CD14-positive monocyte (primary cell): ENCODE measurements around the gene TPK1. TPM values are rescaled to one million over a fixed set of nuclear protein-coding genes. Genes with fewer than 3 reads are reported as not detected.

ENCODE experiments used
- DNase-seq, 3 donors: peaks; one replicate each; pipeline ENCODE4 v3.0.0-alpha.2; 2011 to 2022
- H2AFZ ChIP-seq: 2 replicates; pipeline ENCODE4 v1.6.0; 2012; ENCODE audit warnings: mild to moderate bottlenecking, low read depth, low read length, inconsistent platforms; ENCODE audit not compliant: insufficient read depth, poor library complexity, severe bottlenecking
- H3K27ac ChIP-seq, 2 donors: 1 replicate in 1 of 2; 2 replicates in 1 of 2; pipeline ENCODE4 v1.5.1; 2012 to 2013; ENCODE audit warnings: low read length in 2 of 2, control low read depth in 1 of 2, inconsistent platforms in 1 of 2, low read depth in 1 of 2, mild to moderate bottlenecking in 1 of 2
- H3K27me3 ChIP-seq, 2 donors: one replicate each; pipeline versions ENCODE4 v1.6.0 to v1.6.1; 2011 to 2013; ENCODE audit warnings: low read length in 2 of 2; ENCODE audit not compliant: control insufficient read depth in 2 of 2, insufficient read depth in 2 of 2
- H3K36me3 ChIP-seq, 2 donors: replicated peaks in 1 of 2; 1 replicate in 1 of 2; 2 replicates in 1 of 2; pipeline versions ENCODE4 v1.5.1 to v1.6.1; 2012 to 2013; ENCODE audit warnings: low read length in 2 of 2, control low read depth in 1 of 2, inconsistent platforms in 1 of 2, mild to moderate bottlenecking in 1 of 2; ENCODE audit not compliant: insufficient read depth in 2 of 2, control insufficient read depth in 1 of 2
- H3K4me1 ChIP-seq, 2 donors: 1 replicate in 1 of 2; 2 replicates in 1 of 2; pipeline versions ENCODE4 v1.5.1 to v1.6.1; 2012 to 2013; ENCODE audit warnings: low read length in 2 of 2, control low read depth in 1 of 2, inconsistent platforms in 1 of 2, mild to moderate bottlenecking in 1 of 2, moderate library complexity in 1 of 2; ENCODE audit not compliant: insufficient read depth in 2 of 2, control insufficient read depth in 1 of 2
- H3K4me2 ChIP-seq: replicated peaks from 2 replicates; pipeline ENCODE3; 2012; ENCODE audit warnings: low read length, moderate library complexity, mild to moderate bottlenecking; ENCODE audit not compliant: poor library complexity, severe bottlenecking; ENCODE audit errors: extremely low read depth
- H3K4me3 ChIP-seq, 3 experiments: fragments of 200-600 bp in 1 of 3; sonication (generic) in 1 of 3; replicated peaks in 1 of 3; 1 replicate in 2 of 3; 2 replicates in 1 of 3; pipeline ENCODE4 v1.5.1; 2011 to 2013; ENCODE audit warnings: low read length in 3 of 3, mild to moderate bottlenecking in 3 of 3, control low read depth in 2 of 3, low read depth in 2 of 3, inconsistent platforms in 1 of 3, moderate library complexity in 1 of 3
- H3K79me2 ChIP-seq: 2 replicates; pipeline ENCODE4 v1.6.0; 2012; ENCODE audit warnings: mild to moderate bottlenecking, control low read depth, inconsistent platforms, low read length, moderate library complexity; ENCODE audit not compliant: insufficient read depth
- H3K9ac ChIP-seq: 2 replicates; pipeline ENCODE4 v1.6.0; 2017; ENCODE audit warnings: low read length, mild to moderate bottlenecking; ENCODE audit not compliant: insufficient read depth, poor library complexity, severe bottlenecking
- H3K9me3 ChIP-seq, 2 donors: replicated peaks in 1 of 2; 1 replicate in 1 of 2; 2 replicates in 1 of 2; pipeline versions ENCODE4 v1.5.1 to v1.6.1; 2012 to 2013; ENCODE audit warnings: low read length in 2 of 2, control low read depth in 1 of 2; ENCODE audit not compliant: control insufficient read depth in 1 of 2, insufficient read depth in 1 of 2
- H4K20me1 ChIP-seq: 2 replicates; pipeline ENCODE4 v1.6.0; 2012; ENCODE audit warnings: mild to moderate bottlenecking, low read length, control low read depth, moderate library complexity; ENCODE audit not compliant: insufficient read depth
- H3K27ac Mint-ChIP-seq, 7 donors: one replicate each; pipeline ENCODE4 v1.8.0; 2020; ENCODE audit warnings: mild to moderate bottlenecking in 7 of 7, mixed read lengths in 7 of 7, moderate library complexity in 6 of 7, inconsistent platforms in 2 of 7
- H3K27me3 Mint-ChIP-seq, 3 donors: one replicate each; pipeline ENCODE4 v1.8.0; 2021 to 2022; ENCODE audit warnings: low read depth in 3 of 3, mild to moderate bottlenecking in 3 of 3, mixed read lengths in 3 of 3, moderate library complexity in 3 of 3, inconsistent platforms in 1 of 3
- H3K36me3 Mint-ChIP-seq, 2 donors: one replicate each; pipeline ENCODE4 v1.8.0; 2020; ENCODE audit warnings: mixed read lengths in 2 of 2, inconsistent platforms in 1 of 2, mild to moderate bottlenecking in 1 of 2
- H3K4me1 Mint-ChIP-seq: one replicate; pipeline ENCODE4 v1.8.0; 2020; ENCODE audit warnings: mild to moderate bottlenecking, mixed read lengths
- H3K4me3 Mint-ChIP-seq, 2 donors: one replicate each; pipeline ENCODE4 v1.8.0; 2020; ENCODE audit warnings: mild to moderate bottlenecking in 2 of 2, mixed read lengths in 2 of 2, moderate library complexity in 1 of 2
- H3K9me3 Mint-ChIP-seq, 7 donors: one replicate each; pipeline ENCODE4 v1.8.0; 2020 to 2022; ENCODE audit warnings: mixed read lengths in 7 of 7, mild to moderate bottlenecking in 6 of 7, moderate library complexity in 6 of 7, inconsistent platforms in 2 of 7
- WGBS: methylation state at CpG from one replicate; pipeline ENCODE4 v1.1.5; 2013; ENCODE audit warnings: missing lambda C conversion rate; ENCODE audit not compliant: insufficient coverage; 5-methylcytosine and 5-hydroxymethylcytosine counted together
- intact Hi-C, 2 donors: fragments of 100-400 bp; cut with micrococcal nuclease; formaldehyde crosslinking; loops; one replicate each; pipeline versions ENCODE4 v1.15.0 to v1.15.1; 2023
- polyA plus RNA-seq, 3 donors: library from polyadenylated mRNA; depleted of rRNA in 1 of 3; unstranded in 2 of 3; stranded (reverse) in 1 of 3; fragments of 300-500 nt in 2 of 3; fragments of >200 nt in 1 of 3; fragmentation: Illumina TruSeq in 2 of 3; gene quantifications; 1 replicate in 2 of 3; 2 replicates in 1 of 3; pipeline ENCODE4 v1.2.3, GENCODE V29; 2012 to 2021
- TF ChIP-seq, protein P1 (sequence below): fragments of 200-600 bp; IDR thresholded peaks from one replicate; pipeline ENCODE4 v1.8.0; 2022; ENCODE audit warnings: antibody characterized with exemption, mild to moderate bottlenecking

The TPK1 gene
- polyA plus RNA-seq, 3 donors: 18.9 to 33.8 (median 33.1) TPM

DNA sequence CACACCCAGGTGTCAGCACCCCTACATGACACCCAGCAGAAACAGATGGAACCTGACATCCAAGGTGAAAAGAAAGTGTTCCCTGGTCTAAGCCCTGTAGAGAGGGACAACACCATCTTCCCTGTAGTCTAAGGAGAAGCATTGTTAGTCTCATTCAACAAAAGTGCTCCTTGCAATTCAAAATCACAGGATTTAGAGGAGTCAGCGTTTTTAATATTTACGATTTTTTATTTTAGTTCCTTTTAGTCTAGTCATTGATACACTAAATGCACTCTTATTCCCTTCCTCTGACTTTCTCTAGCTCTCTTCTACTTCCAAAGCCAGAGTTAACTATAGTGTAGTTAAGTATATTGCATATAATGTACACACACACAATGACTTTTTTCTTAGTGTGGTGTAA is 163.0 kb downstream of the TPK1 start:
- TF ChIP-seq, protein P1, sequence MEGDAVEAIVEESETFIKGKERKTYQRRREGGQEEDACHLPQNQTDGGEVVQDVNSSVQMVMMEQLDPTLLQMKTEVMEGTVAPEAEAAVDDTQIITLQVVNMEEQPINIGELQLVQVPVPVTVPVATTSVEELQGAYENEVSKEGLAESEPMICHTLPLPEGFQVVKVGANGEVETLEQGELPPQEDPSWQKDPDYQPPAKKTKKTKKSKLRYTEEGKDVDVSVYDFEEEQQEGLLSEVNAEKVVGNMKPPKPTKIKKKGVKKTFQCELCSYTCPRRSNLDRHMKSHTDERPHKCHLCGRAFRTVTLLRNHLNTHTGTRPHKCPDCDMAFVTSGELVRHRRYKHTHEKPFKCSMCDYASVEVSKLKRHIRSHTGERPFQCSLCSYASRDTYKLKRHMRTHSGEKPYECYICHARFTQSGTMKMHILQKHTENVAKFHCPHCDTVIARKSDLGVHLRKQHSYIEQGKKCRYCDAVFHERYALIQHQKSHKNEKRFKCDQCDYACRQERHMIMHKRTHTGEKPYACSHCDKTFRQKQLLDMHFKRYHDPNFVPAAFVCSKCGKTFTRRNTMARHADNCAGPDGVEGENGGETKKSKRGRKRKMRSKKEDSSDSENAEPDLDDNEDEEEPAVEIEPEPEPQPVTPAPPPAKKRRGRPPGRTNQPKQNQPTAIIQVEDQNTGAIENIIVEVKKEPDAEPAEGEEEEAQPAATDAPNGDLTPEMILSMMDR: no peak
- Mint-ChIP-seq H3K9me3 (peaks cover 0 to 2% (median 0%) of the 10 kb centered on the region in 7 donors), H3K36me3 (no peaks in the 10 kb centered on the region), H3K27me3 (no peaks in the 10 kb centered on the region), H3K27ac (no peak overlapping the region), H3K4me1 (no peaks in the 10 kb centered on the region), H3K4me3 (no peak overlapping the region)
- H2AFZ ChIP-seq: no peak overlapping the region
- no peak overlapping the region for H3K4me2 ChIP-seq
- DNase-seq: no peak
- H3K27me3 ChIP-seq: no peaks in the 10 kb centered on the region
- intact Hi-C loops: no loop called here
- no peaks in the 10 kb centered on the region for H3K4me1 ChIP-seq
- no peak overlapping the region for H3K9ac ChIP-seq
- no peak overlapping the region for H3K4me3 ChIP-seq
- no peak overlapping the region for H3K27ac ChIP-seq
- H3K9me3 ChIP-seq: no peaks in the 10 kb centered on the region
- WGBS: no CpG with 5 or more reads among the region's 2 CpGs
- H3K36me3 ChIP-seq: no peaks in the 10 kb centered on the region
- no peaks in the 10 kb centered on the region for H4K20me1 ChIP-seq
- no peaks in the 10 kb centered on the region for H3K79me2 ChIP-seq

DNA sequence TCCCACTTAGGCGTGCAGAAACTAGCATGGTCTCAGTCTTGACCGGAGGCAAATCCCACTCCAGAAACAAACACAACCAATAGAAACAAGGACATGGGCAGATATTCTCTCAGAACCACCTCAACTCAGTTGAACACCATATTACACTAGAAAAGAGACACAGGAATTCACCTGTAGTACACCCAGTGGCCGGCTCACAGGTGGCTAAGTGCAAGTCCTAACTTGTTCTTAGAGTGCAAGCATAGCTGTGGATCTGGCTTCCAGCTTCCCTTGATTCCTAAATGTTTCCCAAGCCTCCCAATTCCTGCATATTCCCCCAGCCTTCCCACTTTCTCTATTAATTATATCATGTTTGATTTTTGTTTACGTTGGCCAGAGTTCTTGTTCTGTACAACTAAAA is 164.4 kb downstream of the TPK1 start:
- Histone ChIP-seq H3K27ac (no peak overlapping the region), H2AFZ (no peak overlapping the region), H3K79me2 (no peaks in the 10 kb centered on the region), H3K4me1 (no peaks in the 10 kb centered on the region), H3K9ac (no peak overlapping the region), H3K4me3 (no peak overlapping the region), H3K27me3 (no peaks in the 10 kb centered on the region), H3K9me3 (no peaks in the 10 kb centered on the region), H4K20me1 (no peaks in the 10 kb centered on the region), H3K4me2 (no peak overlapping the region), H3K36me3 (no peaks in the 10 kb centered on the region)
- intact Hi-C loops: no loop called here
- no peaks in the 10 kb centered on the region for H3K27me3 Mint-ChIP-seq
- peaks cover 0 to 2% (median 0%) of the 10 kb centered on the region in 7 donors for H3K9me3 Mint-ChIP-seq
- WGBS: no CpG with 5 or more reads among the region's 4 CpGs
- no peak for DNase-seq
- no peak overlapping the region for H3K4me3 Mint-ChIP-seq
- H3K4me1 Mint-ChIP-seq: no peaks in the 10 kb centered on the region
- TF ChIP-seq, protein P1: no peak
- H3K36me3 Mint-ChIP-seq: no peaks in the 10 kb centered on the region
- H3K27ac Mint-ChIP-seq: no peak overlapping the region
